Activated CD8-positive, alpha-beta T cell treated with anti-CD3 and anti-CD28 coated beads, Interleukin-2, amount 10 ng/mL, durations not matched to agents 7 days and 5 days (primary cell): ENCODE measurements around the gene SCFD1. TPM values are rescaled to one million over a fixed set of nuclear protein-coding genes. Genes with fewer than 3 reads are reported as not detected.

ENCODE experiments used
- ATAC-seq: fragments of 150-1000 bp; cut with Tn5 transposase; one replicate; pipeline ENCODE4 v1.10.0; 2021; ENCODE audit warnings: moderate library complexity
- CTCF ChIA-PET: fragments of 350-600 bp; sonication (Branson Sonifier 250); formaldehyde crosslinking; loops from one replicate; lab custom pipeline; 2021; ENCODE audit warnings: antibody characterized with exemption; lab: Charles Lee
- POLR2A ChIA-PET: fragments of 350-600 bp; sonication (Branson Sonifier 250); formaldehyde crosslinking; loops from one replicate; lab custom pipeline; 2021; ENCODE audit warnings: antibody characterized with exemption; lab: Charles Lee
- DNase-seq: peaks from one replicate; pipeline ENCODE4 v3.0.0-alpha.2; 2020
- H3K27ac Mint-ChIP-seq: one replicate; pipeline ENCODE4 v1.8.0; 2021; ENCODE audit warnings: mild to moderate bottlenecking, mixed read lengths
- H3K27me3 Mint-ChIP-seq: one replicate; pipeline ENCODE4 v1.8.0; 2021; ENCODE audit warnings: low read depth, mixed read lengths
- H3K36me3 Mint-ChIP-seq: one replicate; pipeline ENCODE4 v1.8.0; 2021; ENCODE audit warnings: low read depth, mixed read lengths
- H3K4me1 Mint-ChIP-seq: one replicate; pipeline ENCODE4 v1.8.0; 2021; ENCODE audit warnings: low read depth, mixed read lengths
- H3K4me3 Mint-ChIP-seq: one replicate; pipeline ENCODE4 v1.8.0; 2021; ENCODE audit warnings: mild to moderate bottlenecking, mixed read lengths
- H3K9me3 Mint-ChIP-seq: one replicate; pipeline ENCODE4 v1.8.0; 2022; ENCODE audit warnings: mixed read lengths; ENCODE audit not compliant: insufficient read depth
- total RNA-seq, 2 experiments: library from RNA; stranded (reverse); gene quantifications; one replicate each; pipeline ENCODE4 v1.2.3, GENCODE V29; 2021

The SCFD1 gene
- total RNA-seq, 2 experiments from 2014 or later = 50.3 to 58.1 TPM

- no peak overlapping the region for H3K27ac Mint-ChIP-seq
- no peaks in the 10 kb centered on the region for H3K4me1 Mint-ChIP-seq
- H3K27me3 Mint-ChIP-seq = no peaks in the 10 kb centered on the region
- DNase-seq (no peak), ATAC-seq (no peak)
- H3K36me3 Mint-ChIP-seq = peaks cover 20% of the 10 kb centered on the region
- no peak overlapping the region for H3K4me3 Mint-ChIP-seq
- ChIA-PET CTCF (no interaction called here), POLR2A (no interaction called here)
- H3K9me3 Mint-ChIP-seq = no peaks in the 10 kb centered on the region
Measured at GRCh38 chr14:30719137-30719536, 97.0 kb downstream of the SCFD1 start.

GRCh38 chr14:30725763-30726162 lies 103.6 kb downstream of the SCFD1 start:
- no peak overlapping the region for H3K27ac Mint-ChIP-seq
- ChIA-PET CTCF (no interaction called here), POLR2A (no interaction called here)
- no peaks in the 10 kb centered on the region for H3K27me3 Mint-ChIP-seq
- ATAC-seq (no peak), DNase-seq (no peak)
- no peaks in the 10 kb centered on the region for H3K9me3 Mint-ChIP-seq
- H3K4me3 Mint-ChIP-seq = no peak overlapping the region
- H3K36me3 Mint-ChIP-seq = peaks cover 68% of the 10 kb centered on the region
- H3K4me1 Mint-ChIP-seq = peaks cover 8% of the 10 kb centered on the region

- CTCF ChIA-PET = interaction anchor here (0.7 kb wide), 1 partner anchor 72 kb away, joined by 3 read pairs; no protein-coding TSS in a partner anchor
- Mint-ChIP-seq H3K27ac (no peak overlapping the region), H3K36me3 (peaks cover 70% of the 10 kb centered on the region), H3K4me1 (peaks cover 8% of the 10 kb centered on the region), H3K9me3 (no peaks in the 10 kb centered on the region), H3K27me3 (no peaks in the 10 kb centered on the region), H3K4me3 (no peak overlapping the region)
- no peak for DNase-seq
- no peak for ATAC-seq
- POLR2A ChIA-PET = no interaction called here
Measured at GRCh38 chr14:30728471-30728870, 106.4 kb downstream of the SCFD1 start.

GRCh38 chr14:30737916-30738315 lies 115.8 kb downstream of the SCFD1 start:
- Mint-ChIP-seq H3K36me3 (peaks cover 30% of the 10 kb centered on the region), H3K27me3 (no peaks in the 10 kb centered on the region), H3K27ac (no peak overlapping the region), H3K9me3 (no peaks in the 10 kb centered on the region), H3K4me1 (no peaks in the 10 kb centered on the region), H3K4me3 (no peak overlapping the region)
- DNase-seq (no peak), ATAC-seq (no peak)
- CTCF ChIA-PET = no interaction called here
- POLR2A ChIA-PET = no interaction called here

GRCh38 chr14:30738978-30739377 lies 116.9 kb downstream of the SCFD1 start:
- Mint-ChIP-seq H3K4me3 (no peak overlapping the region), H3K9me3 (no peaks in the 10 kb centered on the region), H3K36me3 (peaks cover 25% of the 10 kb centered on the region), H3K4me1 (no peaks in the 10 kb centered on the region), H3K27ac (no peak overlapping the region), H3K27me3 (no peaks in the 10 kb centered on the region)
- DNase-seq = no peak
- ChIA-PET POLR2A (no interaction called here), CTCF (no interaction called here)
- ATAC-seq = no peak

GRCh38 chr14:30748343-30748742 lies 126.2 kb downstream of the SCFD1 start:
- Mint-ChIP-seq H3K27ac (no peak overlapping the region), H3K9me3 (no peaks in the 10 kb centered on the region), H3K27me3 (peaks cover 3% of the 10 kb centered on the region), H3K4me1 (no peaks in the 10 kb centered on the region), H3K4me3 (no peak overlapping the region), H3K36me3 (no peaks in the 10 kb centered on the region)
- DNase-seq (no peak), ATAC-seq (no peak)
- POLR2A ChIA-PET = interaction anchor here (0.7 kb wide), 1 partner anchor 127 kb away, joined by 3 read pairs; no protein-coding TSS in a partner anchor
- CTCF ChIA-PET = no interaction called here

- Mint-ChIP-seq H3K4me1 (no peaks in the 10 kb centered on the region), H3K27ac (no peak overlapping the region), H3K27me3 (peaks cover 3% of the 10 kb centered on the region), H3K36me3 (no peaks in the 10 kb centered on the region), H3K9me3 (no peaks in the 10 kb centered on the region), H3K4me3 (no peak overlapping the region)
- POLR2A ChIA-PET = no interaction called here
- no peak for DNase-seq
- ATAC-seq = no peak
- CTCF ChIA-PET = no interaction called here
Measured at GRCh38 chr14:30751646-30752416, 129.7 kb downstream of the SCFD1 start.

GRCh38 chr14:30753452-30753851 lies 131.3 kb downstream of the SCFD1 start:
- DNase-seq = no peak
- Mint-ChIP-seq H3K9me3 (no peaks in the 10 kb centered on the region), H3K36me3 (no peaks in the 10 kb centered on the region), H3K27me3 (peaks cover under 1% of the 10 kb centered on the region), H3K4me1 (no peaks in the 10 kb centered on the region), H3K4me3 (no peak overlapping the region), H3K27ac (no peak overlapping the region)
- no peak for ATAC-seq
- POLR2A ChIA-PET = no interaction called here
- CTCF ChIA-PET = no interaction called here

GRCh38 chr14:30754778-30755177 lies 132.7 kb downstream of the SCFD1 start:
- Mint-ChIP-seq H3K36me3 (no peaks in the 10 kb centered on the region), H3K9me3 (no peaks in the 10 kb centered on the region), H3K27ac (no peak overlapping the region), H3K4me1 (no peaks in the 10 kb centered on the region), H3K4me3 (no peak overlapping the region), H3K27me3 (peaks cover 1% of the 10 kb centered on the region)
- POLR2A ChIA-PET = no interaction called here
- ATAC-seq (no peak), DNase-seq (no peak)
- CTCF ChIA-PET = no interaction called here

- POLR2A ChIA-PET = no interaction called here
- Mint-ChIP-seq H3K4me3 (no peak overlapping the region), H3K9me3 (no peaks in the 10 kb centered on the region), H3K36me3 (no peaks in the 10 kb centered on the region), H3K4me1 (no peaks in the 10 kb centered on the region), H3K27me3 (peaks cover 2% of the 10 kb centered on the region), H3K27ac (no peak overlapping the region)
- no peak for DNase-seq
- CTCF ChIA-PET = no interaction called here
- ATAC-seq = no peak
Measured at GRCh38 chr14:30756594-30756993, 134.5 kb downstream of the SCFD1 start.

- peaks cover 6% of the 10 kb centered on the region for H3K27me3 Mint-ChIP-seq
- DNase-seq (no peak), ATAC-seq (no peak)
- no peak overlapping the region for H3K4me3 Mint-ChIP-seq
- no peaks in the 10 kb centered on the region for H3K36me3 Mint-ChIP-seq
- H3K9me3 Mint-ChIP-seq = no peaks in the 10 kb centered on the region
- H3K4me1 Mint-ChIP-seq = no peaks in the 10 kb centered on the region
- no peak overlapping the region for H3K27ac Mint-ChIP-seq
- ChIA-PET CTCF (no interaction called here), POLR2A (no interaction called here)
Measured at GRCh38 chr14:30757082-30757481, 135.0 kb downstream of the SCFD1 start.

- H3K27ac Mint-ChIP-seq = no peak overlapping the region
- no peaks in the 10 kb centered on the region for H3K36me3 Mint-ChIP-seq
- peaks cover 9% of the 10 kb centered on the region for H3K27me3 Mint-ChIP-seq
- H3K4me3 Mint-ChIP-seq = no peak overlapping the region
- CTCF ChIA-PET = no interaction called here
- no peak for DNase-seq
- H3K4me1 Mint-ChIP-seq = no peaks in the 10 kb centered on the region
- no peak for ATAC-seq
- H3K9me3 Mint-ChIP-seq = peaks cover 12% of the 10 kb centered on the region
- POLR2A ChIA-PET = no interaction called here
Measured at GRCh38 chr14:30759172-30760125, 137.3 kb downstream of the SCFD1 start.
